Stromal cell of bone marrow (primary cell): ENCODE results near the gene CYSRT1.
"Not testable (repeated sequence)": the region's sequence is repeated elsewhere in the genome, so short reads cannot be mapped to it uniquely, and the experiment has no call there.

Experiments
- DNase-seq: peaks from one replicate; pipeline ENCODE4 v3.0.0-alpha.2; 2012; ENCODE audit warnings: low read depth

Gene CYSRT1

DNA sequence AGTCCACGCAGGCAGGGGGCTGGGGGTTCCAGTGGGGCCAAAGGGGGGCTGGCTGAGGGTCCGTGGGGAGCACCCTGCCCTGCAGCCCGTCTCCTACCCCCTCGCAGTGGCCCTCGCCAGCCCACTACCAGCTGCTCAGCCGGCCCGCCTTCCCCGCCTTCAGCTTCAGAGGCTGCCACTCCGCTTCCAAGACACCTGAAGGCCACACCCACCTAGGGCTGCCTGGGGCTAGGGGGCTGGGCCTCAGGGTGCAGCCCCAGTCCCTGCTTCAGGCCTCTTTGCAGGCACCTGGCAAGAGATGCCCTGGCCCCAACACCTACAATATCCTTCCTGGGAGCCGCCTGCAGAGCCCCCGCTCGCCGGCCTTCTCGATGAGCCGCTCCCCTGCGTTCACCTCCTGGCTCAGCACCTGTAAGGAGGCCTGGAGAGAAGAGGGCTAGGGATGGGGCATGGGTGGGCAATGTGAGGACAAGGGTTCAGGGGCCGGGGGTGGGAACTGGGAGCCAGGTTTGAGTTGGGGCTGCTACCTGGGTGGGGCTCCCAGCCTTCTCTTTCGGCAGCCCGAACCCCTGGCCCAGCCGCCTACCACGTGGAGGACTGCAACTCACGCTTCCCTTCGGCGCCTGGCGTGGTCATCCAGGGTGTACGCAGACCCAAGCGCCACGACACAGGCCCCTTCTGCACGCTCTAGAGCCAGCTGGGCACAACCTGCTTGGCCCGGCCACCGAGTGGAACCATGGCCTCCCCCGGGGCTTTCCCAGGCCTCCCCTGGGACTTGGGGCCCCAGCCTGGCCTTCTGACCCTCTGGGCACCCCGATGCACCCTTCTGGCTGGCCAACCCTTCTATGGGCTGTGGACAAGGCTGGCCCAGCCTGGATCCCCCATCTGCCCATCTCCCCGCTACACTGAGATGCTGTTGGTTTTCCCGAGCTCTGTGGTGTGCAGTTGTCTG is 27.9 kb downstream of the CYSRT1 start:
- DNase-seq = no peak

DNA sequence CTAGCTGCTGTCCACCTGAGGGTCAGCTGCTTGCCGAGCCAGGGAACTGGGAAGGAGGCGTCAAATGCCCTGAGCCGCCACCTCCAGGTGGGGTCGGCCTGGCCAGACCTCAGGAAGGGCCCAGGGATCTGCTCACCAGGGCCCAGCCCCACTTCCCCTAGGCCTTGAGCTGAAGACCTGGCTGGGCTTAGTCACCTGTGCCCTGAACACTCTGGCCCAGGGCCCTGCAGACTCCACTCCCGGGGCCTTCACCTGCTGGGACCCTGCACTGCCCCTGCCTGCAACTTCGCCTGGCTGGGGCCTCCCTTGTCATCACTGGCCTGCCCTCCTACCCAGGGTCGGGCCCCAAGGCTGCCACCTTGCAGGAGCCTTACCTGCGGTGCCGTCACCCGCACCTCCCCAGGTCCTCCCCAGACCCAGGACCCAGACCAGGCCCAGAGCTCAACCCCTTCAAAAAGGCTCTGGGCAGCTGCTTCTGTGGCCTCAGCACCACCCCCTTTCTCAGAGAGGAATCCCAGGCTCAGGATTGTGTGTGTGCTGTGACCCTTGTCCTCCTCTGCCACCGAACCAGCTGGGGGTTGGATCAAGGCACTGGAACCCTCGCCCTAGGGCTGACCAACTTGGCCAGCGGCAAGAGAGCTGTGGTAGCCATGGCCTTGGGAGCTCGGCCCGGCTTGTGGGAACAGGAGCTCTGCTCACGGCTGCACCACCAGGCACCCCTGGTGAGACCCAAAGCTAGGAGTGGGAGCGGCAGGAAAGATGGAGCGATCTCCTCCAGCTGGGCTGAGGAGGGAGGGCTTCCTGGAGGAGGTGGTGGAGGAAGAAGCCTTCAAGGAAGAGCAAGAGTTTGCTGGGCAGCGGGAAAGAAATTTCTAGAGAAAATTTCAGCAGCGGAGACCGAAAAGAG is 29.0 kb downstream of the CYSRT1 start:
- DNase-seq = no peak

DNA sequence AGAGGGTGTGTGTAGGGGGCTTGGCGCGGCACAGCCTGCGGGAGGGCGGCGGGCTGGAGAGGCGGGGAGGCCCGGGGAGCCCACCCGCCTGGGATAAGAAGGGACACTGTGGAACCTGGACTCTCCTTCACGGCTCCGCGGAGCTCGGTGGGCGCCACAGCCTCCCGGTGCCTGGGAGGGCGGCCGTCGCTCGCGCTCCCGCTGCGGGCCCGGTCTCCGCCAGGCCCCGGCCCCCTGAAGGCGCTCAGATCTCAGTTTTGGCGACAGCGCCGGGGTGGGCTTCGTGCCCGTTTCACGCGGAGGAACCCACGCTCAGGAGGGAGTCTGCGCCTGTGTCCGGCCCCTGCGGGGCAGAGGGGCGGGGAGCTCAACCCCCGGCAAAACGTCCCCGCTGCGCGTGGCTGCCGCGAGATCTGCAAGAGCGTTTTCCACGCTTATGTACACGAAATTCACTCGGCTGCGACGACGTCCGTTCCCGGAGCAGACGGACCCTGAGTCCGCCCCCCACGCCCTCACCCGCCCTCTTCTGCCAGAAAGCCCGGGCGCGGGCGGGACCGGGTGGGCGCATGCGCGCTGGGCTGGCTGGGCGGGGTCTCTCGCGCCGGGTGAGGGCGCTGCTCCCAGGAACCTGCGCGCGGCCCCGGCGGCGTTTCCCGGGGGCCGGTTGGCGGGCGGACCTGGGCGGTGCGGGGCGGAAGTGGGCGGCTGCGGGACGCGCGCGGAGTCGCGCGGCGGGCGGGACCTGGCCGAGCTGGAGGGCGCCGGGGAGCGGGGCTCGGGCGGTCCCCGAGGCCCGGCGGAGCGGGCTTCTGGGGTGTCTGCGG is 29.9 kb downstream of the CYSRT1 start, which contains the start of gene NELFB:
Gene NELFB (plus strand): TSS at position 704 of the 824 bp plus-strand sequence.
- peak; percentile 74 for DNase-seq

DNA sequence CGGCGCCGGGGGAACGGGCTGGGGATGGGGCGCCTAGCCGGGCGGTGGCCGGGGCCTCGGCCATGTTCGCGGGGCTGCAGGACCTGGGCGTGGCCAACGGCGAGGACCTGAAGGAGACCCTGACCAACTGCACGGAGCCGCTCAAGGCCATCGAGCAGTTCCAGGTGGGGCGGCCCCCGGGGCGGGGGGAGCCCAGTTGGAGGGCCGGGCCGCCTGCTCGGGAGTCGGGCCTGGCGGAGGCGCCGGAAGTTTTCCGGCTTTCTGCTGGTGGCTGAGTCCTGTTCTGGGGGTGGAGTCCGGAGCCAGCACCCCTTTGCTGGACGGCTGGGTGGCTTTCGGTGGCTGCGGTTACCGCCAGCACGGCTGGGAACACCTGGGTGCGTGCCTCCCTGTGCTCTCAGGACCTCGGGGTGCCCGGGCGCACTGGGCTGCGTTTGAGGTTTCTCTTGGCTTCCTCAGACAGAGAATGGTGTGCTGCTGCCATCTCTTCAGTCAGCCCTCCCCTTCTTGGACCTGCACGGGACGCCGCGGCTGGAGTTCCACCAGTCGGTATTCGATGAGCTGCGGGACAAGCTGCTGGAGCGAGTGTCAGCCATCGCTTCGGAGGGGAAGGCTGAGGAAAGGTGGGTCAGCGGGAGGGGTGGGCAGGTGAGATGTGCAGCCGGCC is 30.6 kb downstream of the CYSRT1 start:
- no peak for DNase-seq

DNA sequence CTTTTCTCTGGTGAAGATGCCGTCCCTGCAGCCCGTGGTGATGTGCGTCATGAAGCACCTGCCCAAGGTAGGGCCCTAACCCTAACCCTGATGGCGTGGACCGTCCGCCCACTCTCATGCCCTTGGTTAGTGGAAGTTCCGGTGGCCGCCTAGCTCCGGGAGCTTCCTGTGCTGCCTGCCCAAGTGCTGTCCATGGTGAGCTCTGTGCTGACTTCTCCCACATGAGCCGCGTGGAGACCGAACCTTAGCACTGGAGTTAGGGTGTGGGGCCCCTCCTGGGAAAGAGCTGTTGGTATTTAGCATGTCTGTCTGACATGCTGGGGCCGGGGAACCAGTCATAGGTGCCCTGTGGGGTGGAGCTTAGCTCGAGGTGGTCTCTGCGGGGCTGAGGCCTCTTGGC is 31.4 kb downstream of the CYSRT1 start:
- DNase-seq = no peak

DNA sequence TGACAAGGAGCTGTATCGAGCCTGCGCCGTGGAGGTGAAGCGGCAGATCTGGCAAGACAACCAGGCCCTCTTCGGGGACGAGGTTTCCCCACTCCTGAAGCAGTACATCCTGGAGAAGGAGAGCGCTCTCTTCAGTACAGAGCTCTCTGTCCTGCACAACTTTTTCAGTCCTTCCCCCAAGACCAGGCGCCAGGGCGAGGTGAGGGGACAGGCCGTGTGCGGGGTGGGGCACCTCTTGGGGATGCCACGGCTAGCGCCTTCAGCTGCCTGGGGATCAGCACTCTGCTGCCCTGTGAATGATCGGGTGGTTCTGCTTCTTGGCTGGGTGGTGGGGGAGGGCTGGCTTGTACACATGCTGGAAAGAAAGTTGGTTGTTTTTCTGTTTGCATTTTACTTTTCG is 31.9 kb downstream of the CYSRT1 start:
- DNase-seq = no peak

DNA sequence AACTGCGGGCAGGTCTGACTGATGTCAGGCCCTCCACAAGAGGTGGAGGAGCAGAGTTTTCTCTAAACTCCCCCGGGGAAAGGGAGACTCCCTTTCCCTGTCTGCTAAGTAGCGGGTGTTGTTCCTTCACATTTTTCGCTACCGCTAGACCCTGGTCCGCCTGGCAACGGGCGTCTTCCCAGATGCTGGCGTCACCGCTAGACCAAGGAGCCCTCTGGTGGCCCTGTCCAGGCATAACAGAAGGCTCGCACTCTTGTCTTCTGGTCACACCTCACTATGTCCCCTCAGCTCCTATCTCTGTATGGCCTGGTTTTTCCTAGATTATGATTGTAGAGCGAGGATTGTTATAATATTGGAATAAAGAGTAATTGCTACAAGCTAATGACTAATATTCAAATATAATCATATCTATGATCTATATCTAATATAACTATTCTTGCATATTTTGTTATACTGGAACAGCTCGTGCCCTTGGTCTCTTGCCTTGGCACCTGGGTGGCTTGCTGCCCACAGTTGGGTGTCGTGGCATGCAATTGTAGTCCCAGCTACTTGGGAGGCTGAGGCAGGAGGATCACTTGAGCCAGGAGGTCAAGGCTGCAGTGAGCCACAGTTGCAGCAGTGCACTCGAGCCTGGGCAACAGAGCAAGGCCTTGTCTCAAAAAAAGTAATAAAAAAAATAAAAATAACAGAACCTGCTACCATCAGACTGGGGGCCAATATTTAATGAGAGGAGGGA is 37.4 kb downstream of the CYSRT1 start:
- DNase-seq = not testable (repeated sequence)

DNA sequence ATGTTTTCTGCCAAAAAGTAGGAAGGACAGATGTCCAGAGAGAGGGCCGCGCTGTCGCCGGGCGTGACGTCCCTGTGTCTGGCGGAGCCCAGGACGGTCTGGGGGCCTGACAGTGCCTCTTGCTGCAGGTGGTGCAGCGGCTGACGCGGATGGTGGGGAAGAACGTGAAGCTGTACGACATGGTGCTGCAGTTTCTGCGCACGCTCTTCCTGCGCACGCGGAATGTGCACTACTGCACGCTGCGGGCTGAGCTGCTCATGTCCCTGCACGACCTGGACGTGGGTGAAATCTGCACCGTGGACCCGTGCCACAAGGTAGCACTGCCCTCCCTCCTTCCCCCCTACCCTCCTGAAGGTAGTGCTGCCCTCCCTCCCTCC is 37.9 kb downstream of the CYSRT1 start:
- no peak for DNase-seq

DNA sequence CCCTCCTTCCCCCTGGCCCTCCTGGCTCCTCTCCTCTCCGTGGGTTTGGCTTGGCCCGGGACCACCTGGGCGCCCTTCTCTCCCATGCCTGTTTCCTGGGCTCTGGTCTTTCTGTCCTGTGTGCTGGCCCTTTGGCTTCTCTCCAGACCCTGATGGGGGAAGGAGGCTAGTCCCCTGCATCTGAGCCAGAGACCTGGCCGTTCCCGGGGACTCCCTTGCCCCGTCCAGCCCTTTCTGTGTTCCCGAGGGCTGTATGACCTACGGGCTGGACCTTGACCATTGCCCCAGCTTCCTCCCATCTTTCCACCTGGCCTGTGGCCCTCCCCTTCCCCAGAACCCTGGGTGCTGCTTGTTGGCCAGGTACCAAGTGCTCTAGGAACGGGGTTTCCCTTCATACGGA is 38.5 kb downstream of the CYSRT1 start:
- DNase-seq = no peak

DNA sequence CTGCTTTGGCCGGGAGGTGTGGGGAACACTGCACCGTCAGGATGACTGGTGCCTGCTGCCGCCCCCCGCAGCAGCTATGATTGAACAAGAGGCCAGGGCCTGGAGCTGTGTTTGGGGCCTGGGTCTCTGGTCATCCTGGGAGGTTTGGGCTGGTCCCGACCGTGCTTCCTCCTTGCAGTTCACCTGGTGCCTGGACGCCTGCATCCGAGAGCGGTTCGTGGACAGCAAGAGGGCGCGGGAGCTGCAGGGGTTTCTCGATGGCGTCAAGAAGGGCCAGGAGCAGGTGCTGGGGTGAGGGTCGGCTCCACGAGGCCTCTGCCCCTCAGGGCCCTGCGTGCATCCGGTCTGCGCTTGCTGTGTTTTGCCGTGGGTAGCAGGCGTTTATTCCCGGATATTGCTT is 39.1 kb downstream of the CYSRT1 start:
- DNase-seq = no peak

DNA sequence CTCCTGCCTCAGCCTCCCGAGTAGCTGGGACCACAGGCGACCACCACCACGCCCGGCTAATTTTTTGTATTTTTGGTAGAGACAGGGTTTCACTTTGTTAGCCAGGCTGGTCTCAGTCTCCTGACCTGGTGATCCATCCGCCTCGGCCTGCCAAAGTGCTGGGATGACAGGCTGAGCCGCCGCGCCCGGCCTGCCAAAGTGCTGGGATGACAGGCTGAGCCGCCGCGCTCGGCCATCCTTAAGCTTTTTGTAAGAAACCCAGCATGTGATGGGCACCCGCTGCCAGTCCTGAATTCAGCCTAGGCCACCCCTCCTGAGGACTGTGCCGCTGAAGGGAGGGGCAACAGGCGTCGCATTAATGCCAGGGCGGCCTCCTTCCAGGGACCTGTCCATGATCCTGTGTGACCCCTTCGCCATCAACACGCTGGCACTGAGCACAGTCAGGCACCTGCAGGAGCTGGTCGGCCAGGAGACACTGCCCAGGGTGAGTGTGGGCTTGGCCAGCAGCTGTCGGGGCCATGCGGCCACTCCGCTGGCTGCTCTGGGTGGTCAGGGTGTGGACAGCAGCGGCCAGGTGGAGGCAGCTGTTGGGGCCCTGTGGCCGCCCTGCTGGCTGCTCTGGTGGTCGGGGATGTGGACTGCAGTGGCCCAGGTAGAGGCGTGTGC is 40.7 kb downstream of the CYSRT1 start:
- no peak for DNase-seq

DNA sequence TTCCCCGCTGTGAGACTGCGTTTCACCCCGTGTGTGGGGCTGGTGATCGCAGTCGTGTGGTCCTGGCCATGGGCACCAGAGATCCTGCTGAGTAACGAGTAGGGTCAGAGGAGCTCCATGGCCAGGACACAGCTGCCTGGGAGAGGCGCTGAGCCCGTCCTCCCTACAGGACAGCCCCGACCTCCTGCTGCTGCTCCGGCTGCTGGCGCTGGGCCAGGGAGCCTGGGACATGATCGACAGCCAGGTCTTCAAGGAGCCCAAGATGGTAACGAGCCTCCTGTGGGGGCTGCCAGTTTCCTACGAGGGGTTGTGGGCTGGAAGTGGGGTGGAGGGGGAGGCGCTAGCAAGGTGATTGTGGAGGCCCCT is 41.2 kb downstream of the CYSRT1 start:
- no peak for DNase-seq

DNA sequence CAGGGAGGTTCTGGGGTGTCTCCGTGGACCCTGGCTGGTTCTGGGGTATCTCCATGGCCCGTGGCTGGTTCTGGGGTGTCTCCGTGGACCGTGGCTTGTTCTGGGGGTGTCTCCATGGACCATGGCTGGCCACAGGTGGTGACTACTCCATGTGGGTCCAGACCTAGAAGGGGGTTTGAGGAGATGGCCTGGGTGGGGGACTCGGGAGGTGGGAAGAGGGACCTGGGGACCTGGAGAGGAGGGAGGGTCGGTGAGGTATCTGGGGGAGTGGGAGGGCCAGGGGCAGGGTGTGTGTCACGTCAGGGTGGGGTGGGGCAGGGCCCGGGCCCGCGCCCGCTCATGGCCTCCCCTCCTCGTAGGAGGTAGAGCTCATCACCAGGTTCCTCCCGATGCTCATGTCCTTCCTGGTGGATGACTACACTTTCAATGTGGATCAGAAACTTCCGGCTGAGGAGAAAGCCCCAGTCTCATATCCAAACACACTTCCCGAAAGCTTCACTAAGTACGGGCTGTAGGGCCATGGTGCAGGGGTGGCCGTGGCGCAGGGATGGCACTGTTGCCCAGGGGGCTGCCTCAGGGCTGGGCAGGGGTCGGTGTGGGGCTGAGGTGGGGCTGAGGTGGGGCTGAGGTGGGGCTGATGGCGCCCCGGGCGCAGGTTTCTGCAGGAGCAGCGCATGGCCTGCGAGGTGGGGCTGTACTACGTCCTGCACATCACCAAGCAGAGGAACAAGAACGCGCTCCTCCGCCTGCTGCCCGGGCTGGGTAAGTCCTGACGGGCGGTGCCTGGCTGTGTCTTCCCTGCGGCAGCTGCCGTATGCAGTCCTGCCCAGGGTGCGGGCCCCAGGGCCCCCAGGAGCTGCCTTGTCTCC is 41.8 kb downstream of the CYSRT1 start:
- no peak for DNase-seq

DNA sequence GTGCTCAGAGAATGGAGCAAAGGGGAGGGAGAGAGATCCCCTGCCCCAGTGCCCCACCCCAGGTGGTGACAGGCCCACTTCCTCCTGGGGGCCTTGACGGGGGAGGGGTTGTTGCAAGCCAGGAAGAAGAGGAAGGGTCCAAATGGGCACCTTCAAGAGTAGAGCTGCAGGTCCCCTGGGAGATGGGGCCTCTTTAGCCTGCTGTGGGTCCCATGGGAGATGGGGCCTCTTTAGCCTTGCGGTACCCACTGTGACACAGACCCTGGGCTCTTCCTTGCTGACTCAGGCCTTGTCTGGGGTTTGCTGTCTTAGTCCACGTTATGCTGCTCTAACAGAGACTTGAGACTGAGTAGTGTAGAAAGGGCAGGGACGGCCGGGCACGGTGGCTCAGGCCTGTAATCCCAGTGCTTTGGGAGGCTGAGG is 43.0 kb downstream of the CYSRT1 start:
- no peak for DNase-seq

DNA sequence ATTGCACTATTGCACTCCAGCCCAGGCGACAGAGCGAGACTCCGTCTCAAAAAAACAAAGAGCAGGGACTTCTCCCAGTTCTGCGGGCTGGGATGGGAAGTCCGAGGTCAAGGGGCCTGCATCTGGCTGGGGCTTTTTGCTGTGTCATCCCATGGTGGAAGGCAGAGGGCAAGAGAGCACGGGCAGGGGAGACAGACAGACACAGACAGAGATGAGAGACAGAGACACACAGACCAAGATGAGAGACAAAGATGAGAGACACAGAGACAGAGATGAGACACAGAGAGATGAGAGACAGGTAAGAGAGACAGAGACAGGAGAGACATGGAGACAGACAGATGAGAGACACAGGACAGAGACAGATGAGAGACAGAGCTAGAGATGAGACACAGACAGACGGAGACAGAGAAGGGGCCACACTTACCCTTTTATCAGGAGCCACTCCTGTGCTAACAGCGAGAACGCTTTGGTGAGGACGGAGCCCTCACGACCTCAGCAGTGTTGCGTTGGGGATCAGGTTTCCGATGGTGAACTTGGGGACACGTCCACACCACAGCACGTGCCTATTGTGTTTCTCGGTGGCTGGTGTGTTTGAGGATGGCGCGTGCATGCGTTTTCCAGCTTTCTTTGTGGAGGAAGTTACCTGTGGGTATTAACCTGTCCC is 43.7 kb downstream of the CYSRT1 start:
- DNase-seq = no peak

DNA sequence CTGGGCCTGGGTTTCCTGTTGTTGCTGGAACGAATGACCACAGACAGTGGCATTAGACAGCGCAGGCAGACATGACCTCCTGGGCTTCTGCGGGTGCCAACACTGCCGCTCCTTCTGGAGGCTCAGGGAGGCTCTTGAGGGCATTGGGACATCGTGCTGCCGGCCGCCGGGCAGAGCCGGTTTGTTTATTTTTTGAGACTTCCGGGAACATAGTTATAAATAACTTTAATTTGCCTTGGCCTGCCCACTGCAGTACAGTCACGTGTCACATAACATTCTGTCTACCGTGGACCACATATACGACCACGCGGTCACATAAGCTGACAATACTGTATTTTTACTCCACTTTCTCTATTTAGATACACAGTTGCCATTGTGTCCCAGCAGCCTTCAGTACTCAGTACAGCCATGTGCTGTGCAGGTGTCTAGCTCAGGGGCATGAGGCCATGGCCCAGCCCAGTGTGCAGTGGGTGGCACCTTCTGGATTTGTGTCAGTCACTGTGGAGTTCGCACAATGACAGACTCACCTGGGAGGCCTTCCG is 44.3 kb downstream of the CYSRT1 start:
- no peak for DNase-seq

DNA sequence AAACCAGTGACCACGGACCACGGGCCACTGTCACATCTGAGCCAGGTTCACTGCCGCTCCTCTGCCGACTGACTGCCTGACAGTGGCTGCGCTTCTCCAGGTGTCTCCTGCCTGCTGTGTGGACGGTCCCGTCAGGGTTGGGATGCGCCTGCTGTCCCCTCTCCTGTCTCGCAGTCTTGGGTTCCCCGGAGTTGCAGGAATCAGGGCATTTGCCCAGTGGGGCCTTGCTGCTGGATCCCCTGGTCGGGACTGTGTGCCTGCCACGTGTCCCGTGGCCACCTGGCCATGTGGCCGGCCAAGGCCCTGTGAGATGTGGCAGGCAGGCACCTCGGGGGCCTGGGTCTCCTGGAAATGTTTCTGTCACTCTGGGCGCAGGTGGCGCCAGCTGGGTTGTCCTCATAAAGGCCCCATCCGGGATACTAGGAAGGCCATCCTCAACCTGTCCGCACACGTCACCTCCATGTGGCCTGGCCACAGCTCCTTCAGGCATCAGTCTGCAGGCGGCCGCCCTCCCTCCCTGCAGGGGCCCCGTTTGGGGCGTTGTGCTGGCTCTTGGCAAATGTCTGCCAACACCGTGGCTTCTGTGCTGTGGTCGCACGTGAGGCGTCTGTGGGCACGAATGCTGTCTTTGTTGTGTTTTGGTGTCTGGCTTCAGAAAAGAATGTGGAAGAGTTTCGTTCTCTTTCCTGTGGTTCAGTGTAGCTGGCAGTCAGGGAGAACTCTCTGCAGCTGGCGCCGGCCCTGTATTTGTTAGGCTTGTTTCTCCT is 46.1 kb downstream of the CYSRT1 start:
- DNase-seq = no peak

DNA sequence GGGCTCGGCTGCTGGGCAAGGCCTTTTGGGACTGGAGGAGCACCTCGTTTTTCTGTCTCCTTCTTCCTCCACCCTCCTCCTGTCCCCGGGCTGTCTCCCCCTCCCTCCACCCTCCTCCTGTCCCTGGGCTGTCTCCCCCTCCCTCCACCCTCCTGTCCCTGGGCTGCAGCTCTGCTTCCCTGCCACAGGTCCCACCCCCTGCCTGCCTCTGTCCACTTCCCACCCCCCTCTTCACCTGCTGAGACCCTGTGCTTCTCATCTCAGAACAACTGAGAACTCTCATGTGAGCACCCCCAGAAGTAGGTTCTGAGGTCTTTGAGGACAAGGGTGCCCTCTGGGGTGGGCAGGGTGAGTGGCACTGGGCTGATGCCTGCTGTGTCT is 46.7 kb downstream of the CYSRT1 start:
- no peak for DNase-seq
